IMR-90 (cell line): ENCODE results near the gene HOXA5. TPM values are rescaled to one million over a fixed set of nuclear protein-coding genes. Genes with fewer than 3 reads are reported as not detected.

Experiments used
- ATAC-seq: fragments of 200-7000 bp; cut with Tn5 transposase; 2 replicates; pipeline ENCODE4 v1.9.1; 2020; ENCODE audit warnings: low read depth, mild to moderate bottlenecking, moderate library complexity
- BruUV-seq: library from RNA; stranded (reverse); fragments of 400-500 nt; replicated peaks from 2 replicates; lab custom pipeline; 2021; lab: Mats Ljungman, UMichigan
- CTCF ChIA-PET: fragments of 300-600 bp; formaldehyde crosslinking; extraction: SDS; loops from one replicate; lab custom pipeline; 2021; ENCODE audit warnings: antibody characterized with exemption; lab: Yijun Ruan, JAX
- POLR2A ChIA-PET: fragments of 300-600 bp; sonication (Branson Sonifier 250); formaldehyde crosslinking; loops from one replicate; lab custom pipeline; 2022; ENCODE audit warnings: antibody characterized with exemption; ENCODE audit not compliant: unreplicated experiment; lab: Charles Lee
- DNase-seq: peaks from one replicate; pipeline ENCODE4 v3.0.0; 2013
- H2AFZ ChIP-seq: replicated peaks from 2 replicates; pipeline ENCODE3; 2013; ENCODE audit warnings: low read length, mild to moderate bottlenecking; ENCODE audit not compliant: poor library complexity
- H2AK5ac ChIP-seq: 2 replicates; pipeline ENCODE4 v1.6.1; 2013; ENCODE audit warnings: low read depth, low read length, inconsistent platforms
- H2AK9ac ChIP-seq: replicated peaks from 2 replicates; pipeline ENCODE3; 2013; ENCODE audit warnings: mild to moderate bottlenecking, low read depth, low read length, moderate library complexity; ENCODE audit not compliant: poor library complexity
- H2BK120ac ChIP-seq: 2 replicates; pipeline ENCODE4 v1.6.1; 2013; ENCODE audit warnings: low read depth, low read length, inconsistent platforms
- H2BK15ac ChIP-seq: 3 replicates; pipeline ENCODE4 v1.6.1; 2013; ENCODE audit warnings: low read depth, low read length, inconsistent platforms
- H2BK20ac ChIP-seq: 2 replicates; pipeline ENCODE4 v1.6.1; 2013; ENCODE audit warnings: low read depth, mild to moderate bottlenecking, inconsistent platforms, low read length, moderate library complexity
- H2BK5ac ChIP-seq: 2 replicates; pipeline ENCODE4 v1.6.1; 2013; ENCODE audit warnings: mild to moderate bottlenecking, low read depth, low read length, inconsistent platforms; ENCODE audit not compliant: poor library complexity, severe bottlenecking
- H3K14ac ChIP-seq: replicated peaks from 2 replicates; pipeline ENCODE4 v1.6.1; 2013; ENCODE audit warnings: low read depth, low read length, inconsistent platforms
- H3K18ac ChIP-seq: 2 replicates; pipeline ENCODE4 v1.6.1; 2013; ENCODE audit warnings: low read depth, low read length, control low read depth
- H3K23ac ChIP-seq: 2 replicates; pipeline ENCODE4 v1.6.1; 2013; ENCODE audit warnings: low read depth, low read length, inconsistent platforms
- H3K27ac ChIP-seq: 2 replicates; pipeline ENCODE4 v1.5.1; 2013; ENCODE audit warnings: mild to moderate bottlenecking, control low read depth, low read length; ENCODE audit not compliant: insufficient read depth
- H3K27me3 ChIP-seq: 2 replicates; pipeline ENCODE4 v1.6.1; 2013; ENCODE audit warnings: low read length; ENCODE audit not compliant: control insufficient read depth, insufficient read depth
- H3K36me3 ChIP-seq: 2 replicates; pipeline ENCODE4 v1.6.1; 2013; ENCODE audit warnings: low read length, mixed read lengths; ENCODE audit not compliant: control insufficient read depth, insufficient read depth
- H3K4ac ChIP-seq: 2 replicates; pipeline ENCODE4 v1.6.1; 2013; ENCODE audit warnings: low read depth, low read length, inconsistent platforms
- H3K4me1 ChIP-seq: 2 replicates; pipeline ENCODE4 v1.6.1; 2013; ENCODE audit warnings: low read length, mixed read lengths; ENCODE audit not compliant: control insufficient read depth, insufficient read depth
- H3K4me2 ChIP-seq: 2 replicates; pipeline ENCODE4 v1.6.1; 2013; ENCODE audit warnings: low read depth, mild to moderate bottlenecking, control low read depth, low read length, moderate library complexity
- H3K4me3 ChIP-seq: 2 replicates; pipeline ENCODE4 v1.5.1; 2013; ENCODE audit warnings: low read depth, mild to moderate bottlenecking, control low read depth, low read length, moderate library complexity; ENCODE audit not compliant: insufficient read depth
- H3K56ac ChIP-seq: 2 replicates; pipeline ENCODE4 v1.6.1; 2013; ENCODE audit warnings: low read length, inconsistent platforms; ENCODE audit not compliant: insufficient read depth; ENCODE audit errors: extremely low read depth
- H3K79me1 ChIP-seq, 2 experiments: 2 replicates each; pipeline ENCODE4 v1.6.1; 2013; ENCODE audit warnings: low read length in 2 of 2, inconsistent platforms in 1 of 2, low read depth in 1 of 2
- H3K9ac ChIP-seq: 2 replicates; pipeline ENCODE4 v1.6.1; 2013; ENCODE audit warnings: low read depth, low read length, control low read depth
- H3K9me1 ChIP-seq: 2 replicates; pipeline ENCODE4 v1.6.1; 2013; ENCODE audit warnings: low read length, inconsistent platforms; ENCODE audit not compliant: insufficient read depth
- H3K9me3 ChIP-seq: 2 replicates; pipeline ENCODE4 v1.6.1; 2013; ENCODE audit warnings: low read length; ENCODE audit not compliant: control insufficient read depth, insufficient read depth
- H4K20me1 ChIP-seq: 2 replicates; pipeline ENCODE4 v1.6.1; 2013; ENCODE audit warnings: low read length, inconsistent platforms; ENCODE audit not compliant: insufficient read depth
- H4K5ac ChIP-seq: 2 replicates; pipeline ENCODE4 v1.6.1; 2013; ENCODE audit warnings: mild to moderate bottlenecking, low read depth, low read length, control low read depth
- H4K8ac ChIP-seq, 2 experiments: 2 replicates each; pipeline ENCODE4 v1.6.1; 2013; ENCODE audit warnings: low read depth in 2 of 2, low read length in 2 of 2, control low read depth in 1 of 2, inconsistent platforms in 1 of 2
- H4K91ac ChIP-seq: 2 replicates; pipeline ENCODE4 v1.6.1; 2013; ENCODE audit warnings: low read depth, low read length, inconsistent platforms; ENCODE audit not compliant: insufficient read depth
- MAZ ChIP-seq: IDR thresholded peaks from 2 replicates; pipeline ENCODE4 v1.6.1; 2012; ENCODE audit warnings: low read depth, mild to moderate bottlenecking, low read length, improper control_type of control experiment, moderate library complexity, borderline replicate concordance
- RFX5 ChIP-seq: IDR thresholded peaks from 2 replicates; pipeline ENCODE4 v1.8.0; 2012; ENCODE audit warnings: low read depth, mild to moderate bottlenecking, low read length, moderate library complexity
- WGBS, 2 experiments: methylation state at CpG; one replicate each; pipeline versions ENCODE4 v1.1.5 to v1.1.7; 2013; ENCODE audit warnings: missing lambda C conversion rate in 2 of 2; ENCODE audit not compliant: insufficient read length in 1 of 2; ENCODE audit errors: extremely low coverage in 2 of 2; 5-methylcytosine and 5-hydroxymethylcytosine counted together
- dilution Hi-C: fragments of 300-500 bp; cut with HindIII; formaldehyde crosslinking; loops from one replicate; pipeline ENCODE4 v1.14.3; 2018; ENCODE audit warnings: low sequenced_read_pairs; ENCODE audit not compliant: unreplicated experiment
- in situ Hi-C: fragments of 300-500 bp; cut with MboI; formaldehyde crosslinking; loops from 3 replicates; pipeline ENCODE4 v1.14.3; 2019; ENCODE audit warnings: low sequenced_read_pairs, inconsistent platforms, mixed read lengths
- intact Hi-C: fragments of 100-400 bp; cut with micrococcal nuclease; formaldehyde crosslinking; loops from 2 replicates; pipeline ENCODE4 v1.10.0; 2022
- polyA plus RNA-seq, 3 experiments: library from polyadenylated mRNA; depleted of rRNA; stranded (reverse); fragments of >200 nt; gene quantifications; 2 replicates each; pipeline ENCODE4 v1.2.3, GENCODE V29; 2012; ENCODE audit warnings: low replicate concordance in 1 of 3
- total RNA-seq: library from RNA; depleted of rRNA; stranded (reverse); fragments of >200 nt; gene quantifications from 2 replicates; pipeline ENCODE4 v1.2.3, GENCODE V29; 2012
- TF ChIP-seq, protein P1 (sequence below): fragments of 150-350 bp; IDR thresholded peaks from 2 replicates; pipeline ENCODE4 v1.6.1; 2017; ENCODE audit warnings: mild to moderate bottlenecking, antibody characterized with exemption, low read length, low read depth

The HOXA5 gene
- total and polyA plus RNA-seq, 2 of the 4 experiments (the other 2 are of a cell fraction), result 19.9 to 29.4 TPM

DNA sequence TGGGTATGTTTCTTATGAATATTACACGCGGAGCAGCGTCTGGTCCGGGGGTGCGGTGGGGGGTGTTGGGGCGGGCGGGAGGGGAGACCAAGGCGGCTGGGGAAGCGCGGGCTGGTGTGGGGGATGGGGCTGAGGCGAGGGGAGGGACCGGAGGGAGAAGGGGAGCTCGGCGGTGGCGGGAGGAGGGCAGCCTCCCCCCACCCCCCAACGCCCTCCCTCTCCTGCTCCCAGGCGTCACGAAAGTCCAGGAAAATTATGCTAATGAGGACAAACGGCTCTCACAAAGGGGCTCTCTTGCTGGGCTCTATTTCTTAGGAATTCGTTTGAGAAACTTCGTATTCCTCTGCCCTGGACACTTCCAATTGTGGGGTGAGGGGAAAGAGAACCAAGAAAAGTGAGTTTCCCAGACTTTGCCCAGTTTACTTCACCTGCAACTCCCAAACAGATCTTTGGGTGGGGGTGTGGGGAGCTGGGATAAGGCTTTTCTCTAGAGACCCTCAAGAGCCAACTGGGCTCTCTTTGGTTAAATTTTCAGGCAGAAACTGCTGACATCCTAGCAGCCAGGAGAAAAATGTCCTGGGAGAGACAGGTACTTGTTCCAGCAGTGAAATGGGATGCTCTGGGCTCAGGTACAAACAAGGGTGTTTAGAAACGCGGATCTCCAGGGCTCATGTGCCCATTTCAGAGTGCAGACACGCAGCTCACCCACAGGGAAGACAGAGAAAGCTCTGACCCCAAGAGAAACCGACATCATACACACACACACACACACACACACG, 29.3 kb downstream of the HOXA5 start:
- H4K5ac ChIP-seq, result peak overlapping the region; percentile 63
- peak overlapping the region; percentile 64 for H3K23ac ChIP-seq
- dilution Hi-C loops, result no loop called here
- no TSS peak for BruUV-seq
- no peaks in the 10 kb centered on the region for H3K27me3 ChIP-seq
- H2AK5ac ChIP-seq, result peak overlapping the region; percentile 76
- H3K4ac ChIP-seq, result peak overlapping the region; percentile 90
- H3K9me3 ChIP-seq, result no peaks in the 10 kb centered on the region
- peaks cover 0 to 40% of the 10 kb centered on the region in 2 experiments; a peak in 2 of 4 replicates for H3K79me1 ChIP-seq
- H2AFZ ChIP-seq, result peak overlapping the region; percentile 16
- TF ChIP-seq RFX5 (0 out of 2 replicates have a peak, but pooled peaks have one; percentile 30), MAZ (peak; percentile 55)
- TF ChIP-seq, protein P1, sequence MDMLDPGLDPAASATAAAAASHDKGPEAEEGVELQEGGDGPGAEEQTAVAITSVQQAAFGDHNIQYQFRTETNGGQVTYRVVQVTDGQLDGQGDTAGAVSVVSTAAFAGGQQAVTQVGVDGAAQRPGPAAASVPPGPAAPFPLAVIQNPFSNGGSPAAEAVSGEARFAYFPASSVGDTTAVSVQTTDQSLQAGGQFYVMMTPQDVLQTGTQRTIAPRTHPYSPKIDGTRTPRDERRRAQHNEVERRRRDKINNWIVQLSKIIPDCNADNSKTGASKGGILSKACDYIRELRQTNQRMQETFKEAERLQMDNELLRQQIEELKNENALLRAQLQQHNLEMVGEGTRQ, result no peak
- DNase-seq (peak; percentile 69), ATAC-seq (peak; percentile 2; the same call in 1 of the 2 replicates)
- H3K9ac ChIP-seq, result peak overlapping the region; percentile 93
- peak overlapping the region; percentile 86 for H3K56ac ChIP-seq
- peak overlapping the region; percentile 50; the same call in 1 of the 2 replicates for H2BK20ac ChIP-seq
- ChIA-PET CTCF (interaction anchor here (1.2 kb wide), 1 partner anchor 13 kb away, joined by 4 read pairs; no protein-coding TSS in a partner anchor), POLR2A (interaction anchor here (0.7 to 0.9 kb wide), 2 partner anchors 16 to 413 kb away, joined by 3 read pairs; no protein-coding TSS in a partner anchor)
- peak overlapping the region; percentile 88 for H3K18ac ChIP-seq
- no CpG with 5 or more reads among the region's 26 CpGs for WGBS, 2 experiments
- peak overlapping the region; percentile 82 for H2BK5ac ChIP-seq
- H4K8ac ChIP-seq, result peak overlapping the region; percentile 52 to 68
- peaks cover 15% of the 10 kb centered on the region; the same call in 1 of the 2 replicates for H3K36me3 ChIP-seq
- intact Hi-C loops, result loop anchor here (2.0 kb wide), 1 partner anchor 13 kb away; no protein-coding TSS in a partner anchor
- H3K4me3 ChIP-seq, result peak overlapping the region; percentile 65
- peak overlapping the region; percentile 53; the same call in 2 of the 3 replicates for H2BK15ac ChIP-seq
- H2AK9ac ChIP-seq, result peak overlapping the region; percentile 53
- peaks cover 15% of the 10 kb centered on the region for H3K9me1 ChIP-seq
- H3K4me1 ChIP-seq, result peaks cover 23% of the 10 kb centered on the region
- H2BK120ac ChIP-seq, result peak overlapping the region; percentile 71
- in situ Hi-C loops, result no loop called here
- peaks cover 14% of the 10 kb centered on the region for H4K20me1 ChIP-seq
- peak overlapping the region; percentile 93 for H3K27ac ChIP-seq
- peak overlapping the region; percentile 94 for H3K4me2 ChIP-seq
- peak overlapping the region; percentile 61 for H3K14ac ChIP-seq
- peak overlapping the region; percentile 83 for H4K91ac ChIP-seq
